Lower leg skin (tissue), 4 donors: Measurements from ENCODE around the gene ROR1. TPM values are rescaled to one million over a fixed set of nuclear protein-coding genes. Genes with fewer than 3 reads are reported as not detected.

Experiments
- DNase-seq, 2 donors: peaks; one replicate each; pipeline ENCODE4 v3.0.0-alpha.2; 2019; ENCODE audit warnings: low spot score in 2 of 2
- H3K4me3 ChIP-seq: fragments of 200-600 bp; sonication (generic); 2 replicates; pipeline ENCODE4 v1.5.1; 2017; ENCODE audit warnings: mild to moderate bottlenecking, low read depth; ENCODE audit not compliant: poor library complexity, severe bottlenecking
- POLR2A ChIP-seq, 2 donors: fragments of 450-650 bp; IDR thresholded peaks; one replicate each; pipeline ENCODE4 v1.6.1; 2016 to 2017; ENCODE audit warnings: antibody characterized with exemption in 2 of 2, mild to moderate bottlenecking in 1 of 2, moderate library complexity in 1 of 2
- WGBS, 2 donors: methylation state at CpG; one replicate each; pipeline ENCODE4 v1.1.5; 2018; 5-methylcytosine and 5-hydroxymethylcytosine counted together
- intact Hi-C: fragments of 100-400 bp; cut with DNase I; formaldehyde crosslinking; loops from one replicate; pipeline ENCODE4 v1.15.0; 2023; ENCODE audit warnings: low total_unique reads
- total RNA-seq, 4 donors: library from RNA; depleted of rRNA; stranded (reverse); fragments of >200 nt; gene quantifications; one replicate each; pipeline ENCODE4 v1.1.0, GENCODE V29; 2016
- TF ChIP-seq, protein P1 (sequence below), 3 donors: fragments of 450-650 bp; IDR thresholded peaks; one replicate each; pipeline ENCODE4 v1.5.1; 2016; ENCODE audit warnings: antibody characterized with exemption in 3 of 3, mild to moderate bottlenecking in 3 of 3, moderate library complexity in 2 of 3

ROR1 gene
- total RNA-seq, 4 donors from 2014 or later = 12.9 to 28.6 (median 22.5) TPM

DNA sequence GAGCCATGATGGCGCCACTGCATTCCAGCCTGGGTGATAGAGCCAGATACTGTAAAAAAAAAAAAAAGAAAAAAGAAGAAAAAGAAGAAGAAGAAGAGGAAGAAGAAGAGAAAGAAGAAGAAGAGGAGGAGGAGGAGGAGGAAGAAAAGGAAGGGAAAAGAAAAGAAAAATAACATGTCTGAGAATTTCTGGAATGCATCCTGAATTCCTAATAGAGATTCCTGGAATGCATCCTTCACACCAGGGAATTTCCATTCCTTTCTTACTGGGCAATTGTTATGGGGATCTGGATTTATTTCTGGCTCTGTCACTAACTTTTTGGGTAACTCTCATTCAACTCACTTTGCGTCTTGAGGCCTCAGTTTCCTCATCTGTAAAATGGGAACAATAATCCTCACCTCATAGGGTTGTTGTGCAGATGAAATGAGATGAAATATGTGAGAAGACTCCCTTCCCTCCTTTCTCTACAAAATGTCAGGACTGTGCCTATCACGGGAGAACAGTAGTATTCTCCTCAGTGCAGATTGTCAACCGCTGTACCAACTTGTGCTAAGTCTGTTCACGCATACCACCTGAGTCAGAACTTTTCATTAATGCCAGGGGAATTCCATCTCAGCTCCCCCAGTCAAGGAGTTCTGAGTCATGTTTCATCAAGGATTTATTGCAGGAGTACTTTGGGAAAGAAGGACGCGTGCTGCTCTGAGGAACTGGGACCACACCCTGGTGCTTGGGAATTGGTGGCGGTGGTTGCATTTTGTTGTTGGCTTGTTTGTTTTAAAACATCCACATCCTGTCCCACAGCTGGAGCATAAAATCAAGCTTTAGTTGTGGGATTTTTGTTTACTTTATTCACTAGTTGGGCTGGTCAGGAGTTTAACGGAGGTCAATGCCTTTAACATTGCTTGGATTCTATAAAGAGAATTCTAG, 42.4 kb upstream of the ROR1 start:
- DNase-seq = peak; percentile 73 to 87
- intact Hi-C loops = no loop called here
- H3K4me3 ChIP-seq = no peak overlapping the region
- TF ChIP-seq POLR2A (IDR thresholded peaks at IDR 0.05) = no peak
- TF ChIP-seq, protein P1, sequence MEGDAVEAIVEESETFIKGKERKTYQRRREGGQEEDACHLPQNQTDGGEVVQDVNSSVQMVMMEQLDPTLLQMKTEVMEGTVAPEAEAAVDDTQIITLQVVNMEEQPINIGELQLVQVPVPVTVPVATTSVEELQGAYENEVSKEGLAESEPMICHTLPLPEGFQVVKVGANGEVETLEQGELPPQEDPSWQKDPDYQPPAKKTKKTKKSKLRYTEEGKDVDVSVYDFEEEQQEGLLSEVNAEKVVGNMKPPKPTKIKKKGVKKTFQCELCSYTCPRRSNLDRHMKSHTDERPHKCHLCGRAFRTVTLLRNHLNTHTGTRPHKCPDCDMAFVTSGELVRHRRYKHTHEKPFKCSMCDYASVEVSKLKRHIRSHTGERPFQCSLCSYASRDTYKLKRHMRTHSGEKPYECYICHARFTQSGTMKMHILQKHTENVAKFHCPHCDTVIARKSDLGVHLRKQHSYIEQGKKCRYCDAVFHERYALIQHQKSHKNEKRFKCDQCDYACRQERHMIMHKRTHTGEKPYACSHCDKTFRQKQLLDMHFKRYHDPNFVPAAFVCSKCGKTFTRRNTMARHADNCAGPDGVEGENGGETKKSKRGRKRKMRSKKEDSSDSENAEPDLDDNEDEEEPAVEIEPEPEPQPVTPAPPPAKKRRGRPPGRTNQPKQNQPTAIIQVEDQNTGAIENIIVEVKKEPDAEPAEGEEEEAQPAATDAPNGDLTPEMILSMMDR (IDR thresholded peaks at IDR 0.05) = no peak
- WGBS, 2 donors = 21 to 29% methylated on average over 9 of the region's 9 CpGs

DNA sequence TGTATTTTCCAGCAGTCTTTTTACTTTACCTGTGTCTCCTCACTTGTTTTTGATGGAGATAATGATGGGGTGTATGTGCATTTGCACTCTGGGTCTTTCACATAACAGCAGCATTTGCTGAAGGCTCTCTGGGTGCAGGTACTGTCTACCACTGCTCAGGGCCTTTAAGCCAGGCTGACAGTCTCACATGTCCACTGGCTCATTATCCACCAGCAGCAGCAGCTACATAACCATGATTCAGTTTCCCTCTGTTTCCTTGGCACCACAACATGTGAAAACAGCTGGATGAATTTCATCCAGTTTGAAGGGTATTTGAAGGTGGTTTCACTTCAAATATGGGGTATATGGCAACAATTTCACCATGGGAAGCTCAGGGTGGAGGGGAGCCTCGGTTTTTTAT, 41.2 kb upstream of the ROR1 start:
- H3K4me3 ChIP-seq = no peak overlapping the region

GRCh38 chr1:63738772-63739171, 35.0 kb upstream of the ROR1 start:
- 85 to 96% methylated on average over 1 of the region's 1 CpG for WGBS, 2 donors
- TF ChIP-seq, protein P1 (IDR thresholded peaks at IDR 0.05) = no peak
- no peak for TF ChIP-seq POLR2A (IDR thresholded peaks at IDR 0.05)
- intact Hi-C loops = no loop called here
- DNase-seq = no peak
- no peak overlapping the region for H3K4me3 ChIP-seq

More for the DNA sequence above, 41.2 kb upstream of the ROR1 start:
- 86 to 93% methylated on average over 1 of the region's 1 CpG for WGBS, 2 donors
- DNase-seq = no peak
- intact Hi-C loops = no loop called here
- TF ChIP-seq, protein P1 (IDR thresholded peaks at IDR 0.05) = no peak
- TF ChIP-seq POLR2A (IDR thresholded peaks at IDR 0.05) = no peak

GRCh38 chr1:63739452-63739851, 34.4 kb upstream of the ROR1 start:
- intact Hi-C loops = no loop called here
- DNase-seq = no peak
- TF ChIP-seq, protein P1 (IDR thresholded peaks at IDR 0.05) = no peak
- no peak for TF ChIP-seq POLR2A (IDR thresholded peaks at IDR 0.05)
- H3K4me3 ChIP-seq = no peak overlapping the region
- WGBS, 2 donors = 58 to 74% methylated on average over 2 of the region's 2 CpGs

- WGBS, 2 donors = 52 to 55% methylated on average over 2 of the region's 2 CpGs
- no peak overlapping the region for H3K4me3 ChIP-seq
- no peak for DNase-seq
- no peak for TF ChIP-seq POLR2A (IDR thresholded peaks at IDR 0.05)
- TF ChIP-seq, protein P1 (IDR thresholded peaks at IDR 0.05) = no peak
- intact Hi-C loops = no loop called here
Measured at GRCh38 chr1:63740432-63740831, 33.4 kb upstream of the ROR1 start.
